ENCODE results near the gene MTCL1. TPM values are rescaled to one million over a fixed set of nuclear protein-coding genes. Genes with fewer than 3 reads are reported as not detected.

MTCL1 gene
- total and polyA plus RNA-seq, 9 of the 15 experiments (the other 6 are each of a cell fraction or from before 2014, with no cell fraction given): 0.21 to 7.4 (median 3.7) TPM

DNA sequence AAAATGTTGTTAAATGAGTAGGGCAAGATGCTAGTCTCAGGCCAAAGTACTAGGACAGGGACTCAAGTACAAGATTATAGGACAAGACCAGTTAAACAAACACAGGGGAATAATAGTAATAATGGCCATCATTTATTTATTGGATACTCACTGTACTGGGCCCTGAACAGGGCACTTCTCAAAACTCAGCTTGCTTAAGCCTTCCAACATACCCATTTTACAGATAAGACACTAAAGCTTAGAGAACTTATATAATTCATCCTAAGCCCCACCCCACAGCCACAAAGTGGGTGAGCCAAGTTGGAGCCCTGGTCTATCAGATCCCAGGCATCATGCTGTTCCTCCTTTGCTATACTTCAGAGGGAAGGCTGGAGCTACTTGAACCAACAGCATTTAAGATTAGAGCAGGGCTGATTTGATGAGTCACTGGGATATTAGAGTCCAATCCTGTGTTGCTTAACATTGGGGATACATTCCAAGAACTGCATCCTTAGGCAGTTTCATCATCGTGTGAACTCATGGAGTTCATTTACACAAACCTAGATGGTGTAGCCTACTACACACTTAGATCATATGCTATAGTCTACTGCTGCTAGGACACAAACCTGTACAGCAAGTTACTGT, 153.6 kb downstream of the MTCL1 start (continued):
- TF ChIP-seq, protein P1, sequence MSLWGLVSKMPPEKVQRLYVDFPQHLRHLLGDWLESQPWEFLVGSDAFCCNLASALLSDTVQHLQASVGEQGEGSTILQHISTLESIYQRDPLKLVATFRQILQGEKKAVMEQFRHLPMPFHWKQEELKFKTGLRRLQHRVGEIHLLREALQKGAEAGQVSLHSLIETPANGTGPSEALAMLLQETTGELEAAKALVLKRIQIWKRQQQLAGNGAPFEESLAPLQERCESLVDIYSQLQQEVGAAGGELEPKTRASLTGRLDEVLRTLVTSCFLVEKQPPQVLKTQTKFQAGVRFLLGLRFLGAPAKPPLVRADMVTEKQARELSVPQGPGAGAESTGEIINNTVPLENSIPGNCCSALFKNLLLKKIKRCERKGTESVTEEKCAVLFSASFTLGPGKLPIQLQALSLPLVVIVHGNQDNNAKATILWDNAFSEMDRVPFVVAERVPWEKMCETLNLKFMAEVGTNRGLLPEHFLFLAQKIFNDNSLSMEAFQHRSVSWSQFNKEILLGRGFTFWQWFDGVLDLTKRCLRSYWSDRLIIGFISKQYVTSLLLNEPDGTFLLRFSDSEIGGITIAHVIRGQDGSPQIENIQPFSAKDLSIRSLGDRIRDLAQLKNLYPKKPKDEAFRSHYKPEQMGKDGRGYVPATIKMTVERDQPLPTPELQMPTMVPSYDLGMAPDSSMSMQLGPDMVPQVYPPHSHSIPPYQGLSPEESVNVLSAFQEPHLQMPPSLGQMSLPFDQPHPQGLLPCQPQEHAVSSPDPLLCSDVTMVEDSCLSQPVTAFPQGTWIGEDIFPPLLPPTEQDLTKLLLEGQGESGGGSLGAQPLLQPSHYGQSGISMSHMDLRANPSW (CRISPR knock-in tag; IDR thresholded peaks at IDR 0.05): no peak
- TF ChIP-seq, protein P2, sequence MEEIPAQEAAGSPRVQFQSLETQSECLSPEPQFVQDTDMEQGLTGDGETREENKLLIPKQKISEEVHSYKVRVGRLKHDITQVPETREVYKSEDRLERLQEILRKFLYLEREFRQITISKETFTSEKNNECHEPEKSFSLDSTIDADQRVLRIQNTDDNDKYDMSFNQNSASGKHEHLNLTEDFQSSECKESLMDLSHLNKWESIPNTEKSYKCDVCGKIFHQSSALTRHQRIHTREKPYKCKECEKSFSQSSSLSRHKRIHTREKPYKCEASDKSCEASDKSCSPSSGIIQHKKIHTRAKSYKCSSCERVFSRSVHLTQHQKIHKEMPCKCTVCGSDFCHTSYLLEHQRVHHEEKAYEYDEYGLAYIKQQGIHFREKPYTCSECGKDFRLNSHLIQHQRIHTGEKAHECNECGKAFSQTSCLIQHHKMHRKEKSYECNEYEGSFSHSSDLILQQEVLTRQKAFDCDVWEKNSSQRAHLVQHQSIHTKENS (CRISPR knock-in tag; IDR thresholded peaks at IDR 0.05): no peak
- TF ChIP-seq NR2C1 (IDR thresholded peaks at IDR 0.05): no peak
- no peak for TF ChIP-seq NR2C1 (tag; IDR thresholded peaks at IDR 0.05)
- TF ChIP-seq, protein P3, sequence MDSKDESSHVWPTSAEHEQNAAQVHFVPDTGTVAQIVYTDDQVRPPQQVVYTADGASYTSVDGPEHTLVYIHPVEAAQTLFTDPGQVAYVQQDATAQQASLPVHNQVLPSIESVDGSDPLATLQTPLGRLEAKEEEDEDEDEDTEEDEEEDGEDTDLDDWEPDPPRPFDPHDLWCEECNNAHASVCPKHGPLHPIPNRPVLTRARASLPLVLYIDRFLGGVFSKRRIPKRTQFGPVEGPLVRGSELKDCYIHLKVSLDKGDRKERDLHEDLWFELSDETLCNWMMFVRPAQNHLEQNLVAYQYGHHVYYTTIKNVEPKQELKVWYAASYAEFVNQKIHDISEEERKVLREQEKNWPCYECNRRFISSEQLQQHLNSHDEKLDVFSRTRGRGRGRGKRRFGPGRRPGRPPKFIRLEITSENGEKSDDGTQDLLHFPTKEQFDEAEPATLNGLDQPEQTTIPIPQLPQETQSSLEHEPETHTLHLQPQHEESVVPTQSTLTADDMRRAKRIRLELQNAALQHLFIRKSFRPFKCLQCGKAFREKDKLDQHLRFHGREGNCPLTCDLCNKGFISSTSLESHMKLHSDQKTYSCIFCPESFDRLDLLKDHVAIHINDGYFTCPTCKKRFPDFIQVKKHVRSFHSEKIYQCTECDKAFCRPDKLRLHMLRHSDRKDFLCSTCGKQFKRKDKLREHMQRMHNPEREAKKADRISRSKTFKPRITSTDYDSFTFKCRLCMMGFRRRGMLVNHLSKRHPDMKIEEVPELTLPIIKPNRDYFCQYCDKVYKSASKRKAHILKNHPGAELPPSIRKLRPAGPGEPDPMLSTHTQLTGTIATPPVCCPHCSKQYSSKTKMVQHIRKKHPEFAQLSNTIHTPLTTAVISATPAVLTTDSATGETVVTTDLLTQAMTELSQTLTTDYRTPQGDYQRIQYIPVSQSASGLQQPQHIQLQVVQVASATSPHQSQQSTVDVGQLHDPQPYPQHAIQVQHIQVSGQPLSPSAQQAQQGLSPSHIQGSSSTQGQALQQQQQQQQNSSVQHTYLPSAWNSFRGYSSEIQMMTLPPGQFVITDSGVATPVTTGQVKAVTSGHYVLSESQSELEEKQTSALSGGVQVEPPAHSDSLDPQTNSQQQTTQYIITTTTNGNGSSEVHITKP (IDR thresholded peaks at IDR 0.05; ENCODE audit: partially characterized antibody): peak; percentile 93
- TF ChIP-seq KDM1A (IDR thresholded peaks at IDR 0.05): peak in 1 of 2 experiments; percentile 63; a peak in 2 of 4 replicates
- TF ChIP-seq, protein P4, sequence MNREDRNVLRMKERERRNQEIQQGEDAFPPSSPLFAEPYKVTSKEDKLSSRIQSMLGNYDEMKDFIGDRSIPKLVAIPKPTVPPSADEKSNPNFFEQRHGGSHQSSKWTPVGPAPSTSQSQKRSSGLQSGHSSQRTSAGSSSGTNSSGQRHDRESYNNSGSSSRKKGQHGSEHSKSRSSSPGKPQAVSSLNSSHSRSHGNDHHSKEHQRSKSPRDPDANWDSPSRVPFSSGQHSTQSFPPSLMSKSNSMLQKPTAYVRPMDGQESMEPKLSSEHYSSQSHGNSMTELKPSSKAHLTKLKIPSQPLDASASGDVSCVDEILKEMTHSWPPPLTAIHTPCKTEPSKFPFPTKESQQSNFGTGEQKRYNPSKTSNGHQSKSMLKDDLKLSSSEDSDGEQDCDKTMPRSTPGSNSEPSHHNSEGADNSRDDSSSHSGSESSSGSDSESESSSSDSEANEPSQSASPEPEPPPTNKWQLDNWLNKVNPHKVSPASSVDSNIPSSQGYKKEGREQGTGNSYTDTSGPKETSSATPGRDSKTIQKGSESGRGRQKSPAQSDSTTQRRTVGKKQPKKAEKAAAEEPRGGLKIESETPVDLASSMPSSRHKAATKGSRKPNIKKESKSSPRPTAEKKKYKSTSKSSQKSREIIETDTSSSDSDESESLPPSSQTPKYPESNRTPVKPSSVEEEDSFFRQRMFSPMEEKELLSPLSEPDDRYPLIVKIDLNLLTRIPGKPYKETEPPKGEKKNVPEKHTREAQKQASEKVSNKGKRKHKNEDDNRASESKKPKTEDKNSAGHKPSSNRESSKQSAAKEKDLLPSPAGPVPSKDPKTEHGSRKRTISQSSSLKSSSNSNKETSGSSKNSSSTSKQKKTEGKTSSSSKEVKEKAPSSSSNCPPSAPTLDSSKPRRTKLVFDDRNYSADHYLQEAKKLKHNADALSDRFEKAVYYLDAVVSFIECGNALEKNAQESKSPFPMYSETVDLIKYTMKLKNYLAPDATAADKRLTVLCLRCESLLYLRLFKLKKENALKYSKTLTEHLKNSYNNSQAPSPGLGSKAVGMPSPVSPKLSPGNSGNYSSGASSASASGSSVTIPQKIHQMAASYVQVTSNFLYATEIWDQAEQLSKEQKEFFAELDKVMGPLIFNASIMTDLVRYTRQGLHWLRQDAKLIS (CRISPR knock-in tag; IDR thresholded peaks at IDR 0.05): no peak
- TF ChIP-seq, protein P5, sequence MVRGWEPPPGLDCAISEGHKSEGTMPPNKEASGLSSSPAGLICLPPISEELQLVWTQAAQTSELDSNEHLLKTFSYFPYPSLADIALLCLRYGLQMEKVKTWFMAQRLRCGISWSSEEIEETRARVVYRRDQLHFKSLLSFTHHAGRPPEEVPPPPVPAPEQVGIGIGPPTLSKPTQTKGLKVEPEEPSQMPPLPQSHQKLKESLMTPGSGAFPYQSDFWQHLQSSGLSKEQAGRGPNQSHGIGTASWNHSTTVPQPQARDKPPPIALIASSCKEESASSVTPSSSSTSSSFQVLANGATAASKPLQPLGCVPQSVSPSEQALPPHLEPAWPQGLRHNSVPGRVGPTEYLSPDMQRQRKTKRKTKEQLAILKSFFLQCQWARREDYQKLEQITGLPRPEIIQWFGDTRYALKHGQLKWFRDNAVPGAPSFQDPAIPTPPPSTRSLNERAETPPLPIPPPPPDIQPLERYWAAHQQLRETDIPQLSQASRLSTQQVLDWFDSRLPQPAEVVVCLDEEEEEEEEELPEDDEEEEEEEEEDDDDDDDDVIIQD (CRISPR knock-in tag; IDR thresholded peaks at IDR 0.05): no peak
- TF ChIP-seq ZNF408 (CRISPR knock-in tag; IDR thresholded peaks at IDR 0.05; ENCODE audit: low read depth): no peak
- TF ChIP-seq, protein P6, sequence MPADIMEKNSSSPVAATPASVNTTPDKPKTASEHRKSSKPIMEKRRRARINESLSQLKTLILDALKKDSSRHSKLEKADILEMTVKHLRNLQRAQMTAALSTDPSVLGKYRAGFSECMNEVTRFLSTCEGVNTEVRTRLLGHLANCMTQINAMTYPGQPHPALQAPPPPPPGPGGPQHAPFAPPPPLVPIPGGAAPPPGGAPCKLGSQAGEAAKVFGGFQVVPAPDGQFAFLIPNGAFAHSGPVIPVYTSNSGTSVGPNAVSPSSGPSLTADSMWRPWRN (IDR thresholded peaks at IDR 0.05; ENCODE audit: low read depth): 0 out of 2 replicates have a peak, but pooled peaks have one; percentile 20
- no peak for TF ChIP-seq POLR2AphosphoS5 (IDR thresholded peaks at IDR 0.05; ENCODE audit: control insufficient read depth, insufficient read depth, low read depth, low read length)
- TF ChIP-seq RBM39 (optimal IDR thresholded peaks at IDR 0.05; ENCODE audit: low read depth, low read length): no peak

Data from K562 (cell line).